HepG2 (cell line): ENCODE data around the gene TXNL4A. TPM values are rescaled to one million over a fixed set of nuclear protein-coding genes. Genes with fewer than 3 reads are reported as not detected.

Experiments used
- ARNT2 ChIP-seq: sonication (generic); formaldehyde crosslinking; IDR thresholded peaks from 2 replicates; pipeline ENCODE4 v1.8.0; 2022; ENCODE audit warnings: mild to moderate bottlenecking, low read depth, missing genetic modification reagents, moderate library complexity
- CENPX ChIP-seq: sonication (generic); formaldehyde crosslinking; IDR thresholded peaks from 2 replicates; pipeline ENCODE4 v1.9.0; 2021; ENCODE audit warnings: mild to moderate bottlenecking, missing genetic modification reagents, moderate library complexity
- CHD2 ChIP-seq: IDR thresholded peaks from 2 replicates; pipeline ENCODE4 v1.6.1; 2011; ENCODE audit warnings: low read depth, low read length, improper control_type of control experiment
- ELF3 ChIP-seq: IDR thresholded peaks from 2 replicates; pipeline ENCODE4 v1.6.1; 2016; ENCODE audit warnings: missing genetic modification reagents, missing compliant biosample characterization
- FOXA3 ChIP-seq: IDR thresholded peaks from 2 replicates; pipeline ENCODE4 v1.6.1; 2016; ENCODE audit warnings: missing genetic modification reagents, missing compliant biosample characterization
- KMT2B ChIP-seq: IDR thresholded peaks from 2 replicates; pipeline ENCODE4 v1.6.1; 2016; ENCODE audit warnings: missing genetic modification reagents, missing compliant biosample characterization
- RXRA ChIP-seq: sonication (generic); formaldehyde crosslinking; IDR thresholded peaks from 2 replicates; pipeline ENCODE4 v1.5.1; 2020; ENCODE audit warnings: missing genetic modification reagents
- TOE1 ChIP-seq: sonication (generic); formaldehyde crosslinking; IDR thresholded peaks from 2 replicates; pipeline ENCODE4 v1.4.0; 2020; ENCODE audit warnings: mild to moderate bottlenecking, missing genetic modification reagents
- ZMAT3 ChIP-seq: sonication (generic); formaldehyde crosslinking; conservative IDR thresholded peaks from 2 replicates; pipeline ENCODE4 v1.7.0; 2021; ENCODE audit warnings: missing genetic modification reagents
- ZNF567 ChIP-seq: sonication (generic); formaldehyde crosslinking; IDR thresholded peaks from 2 replicates; pipeline ENCODE4 v1.8.1; 2023; ENCODE audit warnings: mild to moderate bottlenecking, missing genetic modification reagents, borderline replicate concordance
- ZNF724P ChIP-seq: sonication (generic); formaldehyde crosslinking; IDR thresholded peaks from 2 replicates; pipeline ENCODE4 v1.8.0; 2022; ENCODE audit warnings: missing genetic modification reagents, borderline replicate concordance
- ZNF746 ChIP-seq: sonication (generic); formaldehyde crosslinking; IDR thresholded peaks from 2 replicates; pipeline ENCODE4 v1.8.0; 2022; ENCODE audit warnings: mild to moderate bottlenecking, missing genetic modification reagents
- ZSCAN12 ChIP-seq: sonication (generic); formaldehyde crosslinking; IDR thresholded peaks from 2 replicates; pipeline ENCODE4 v1.9.0; 2021; ENCODE audit warnings: mild to moderate bottlenecking, missing genetic modification reagents
- polyA plus RNA-seq, 8 experiments: library from polyadenylated mRNA; depleted of rRNA in 3 of 8; stranded (reverse) in 7 of 8; unstranded in 1 of 8; fragments of >200 nt; fragmentation: Illumina TruSeq in 4 of 8; extraction: Trizol in 4 of 8; gene quantifications; 2 replicates each; pipeline versions ENCODE4 v1.2.1 to v1.2.3, GENCODE V29; 2011 to 2016; ENCODE audit warnings: low read depth in 4 of 8, missing spikeins in 1 of 8, mixed read lengths in 1 of 8; ENCODE audit not compliant: insufficient read depth in 1 of 8
- total RNA-seq, 5 experiments: library from RNA; depleted of rRNA; stranded (reverse); fragments of >200 nt; fragmentation: Illumina TruSeq; extraction: Trizol; gene quantifications; 2 replicates each; pipeline ENCODE4 v1.2.3, GENCODE V29; 2016; ENCODE audit warnings: low read depth in 1 of 5
- TF ChIP-seq, protein P1 (sequence below): sonication (generic); formaldehyde crosslinking; IDR thresholded peaks from 2 replicates; pipeline ENCODE4 v1.4.0; 2020; ENCODE audit warnings: missing genetic modification reagents, borderline replicate concordance
- TF ChIP-seq, protein P2 (sequence below), 2 experiments: sonication (generic) in 1 of 2; formaldehyde crosslinking in 1 of 2; IDR thresholded peaks; 2 replicates each; pipeline versions ENCODE4 v1.4.0 to v1.6.1; 2018 to 2020; ENCODE audit warnings: missing genetic modification reagents in 2 of 2, borderline replicate concordance in 1 of 2, low read depth in 1 of 2, mild to moderate bottlenecking in 1 of 2, missing biosample characterization in 1 of 2
- TF ChIP-seq, protein P3 (sequence below): sonication (generic); formaldehyde crosslinking; conservative IDR thresholded peaks from 2 replicates; pipeline ENCODE4 v1.4.0; 2020; ENCODE audit warnings: mild to moderate bottlenecking, missing genetic modification reagents, moderate library complexity
- TF ChIP-seq, protein P4 (sequence below): sonication (generic); formaldehyde crosslinking; IDR thresholded peaks from 2 replicates; pipeline ENCODE4 v1.8.0; 2022; ENCODE audit warnings: mild to moderate bottlenecking, missing genetic modification reagents; ENCODE audit not compliant: insufficient replicate concordance
- TF ChIP-seq, protein P5 (sequence below): sonication (generic); formaldehyde crosslinking; IDR thresholded peaks from 2 replicates; pipeline ENCODE4 v1.4.0; 2020; ENCODE audit warnings: missing genetic modification reagents

TXNL4A gene
- total and polyA plus RNA-seq, 2 of the 13 experiments (the other 11 are each of a cell fraction or from before 2014, with no cell fraction given): 172 to 202 TPM

DNA sequence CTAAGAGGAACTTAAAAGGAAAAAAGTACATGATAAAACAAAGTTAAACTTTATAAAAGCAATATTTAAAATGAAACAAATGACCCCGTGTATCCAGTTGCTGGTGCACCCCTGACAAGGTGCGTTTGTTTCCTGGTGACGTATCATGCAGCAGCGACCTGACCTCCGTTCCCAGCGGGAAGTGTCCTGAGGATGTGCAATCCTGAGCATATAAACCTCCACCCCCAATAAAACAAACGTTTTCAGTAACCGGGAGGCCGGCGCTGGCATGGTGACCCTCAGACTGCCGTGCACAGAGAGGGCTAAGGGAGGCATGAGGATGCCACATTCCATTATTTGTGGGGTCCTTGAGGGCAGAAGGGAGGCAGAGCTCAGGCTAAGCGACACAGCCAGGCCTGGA is 51.7 kb downstream of the TXNL4A start (continued):
- TF ChIP-seq, protein P1, sequence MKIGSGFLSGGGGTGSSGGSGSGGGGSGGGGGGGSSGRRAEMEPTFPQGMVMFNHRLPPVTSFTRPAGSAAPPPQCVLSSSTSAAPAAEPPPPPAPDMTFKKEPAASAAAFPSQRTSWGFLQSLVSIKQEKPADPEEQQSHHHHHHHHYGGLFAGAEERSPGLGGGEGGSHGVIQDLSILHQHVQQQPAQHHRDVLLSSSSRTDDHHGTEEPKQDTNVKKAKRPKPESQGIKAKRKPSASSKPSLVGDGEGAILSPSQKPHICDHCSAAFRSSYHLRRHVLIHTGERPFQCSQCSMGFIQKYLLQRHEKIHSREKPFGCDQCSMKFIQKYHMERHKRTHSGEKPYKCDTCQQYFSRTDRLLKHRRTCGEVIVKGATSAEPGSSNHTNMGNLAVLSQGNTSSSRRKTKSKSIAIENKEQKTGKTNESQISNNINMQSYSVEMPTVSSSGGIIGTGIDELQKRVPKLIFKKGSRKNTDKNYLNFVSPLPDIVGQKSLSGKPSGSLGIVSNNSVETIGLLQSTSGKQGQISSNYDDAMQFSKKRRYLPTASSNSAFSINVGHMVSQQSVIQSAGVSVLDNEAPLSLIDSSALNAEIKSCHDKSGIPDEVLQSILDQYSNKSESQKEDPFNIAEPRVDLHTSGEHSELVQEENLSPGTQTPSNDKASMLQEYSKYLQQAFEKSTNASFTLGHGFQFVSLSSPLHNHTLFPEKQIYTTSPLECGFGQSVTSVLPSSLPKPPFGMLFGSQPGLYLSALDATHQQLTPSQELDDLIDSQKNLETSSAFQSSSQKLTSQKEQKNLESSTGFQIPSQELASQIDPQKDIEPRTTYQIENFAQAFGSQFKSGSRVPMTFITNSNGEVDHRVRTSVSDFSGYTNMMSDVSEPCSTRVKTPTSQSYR (CRISPR knock-in tag): peak; percentile 84
- TF ChIP-seq ZNF724P (CRISPR knock-in tag): no peak
- TF ChIP-seq, protein P2, sequence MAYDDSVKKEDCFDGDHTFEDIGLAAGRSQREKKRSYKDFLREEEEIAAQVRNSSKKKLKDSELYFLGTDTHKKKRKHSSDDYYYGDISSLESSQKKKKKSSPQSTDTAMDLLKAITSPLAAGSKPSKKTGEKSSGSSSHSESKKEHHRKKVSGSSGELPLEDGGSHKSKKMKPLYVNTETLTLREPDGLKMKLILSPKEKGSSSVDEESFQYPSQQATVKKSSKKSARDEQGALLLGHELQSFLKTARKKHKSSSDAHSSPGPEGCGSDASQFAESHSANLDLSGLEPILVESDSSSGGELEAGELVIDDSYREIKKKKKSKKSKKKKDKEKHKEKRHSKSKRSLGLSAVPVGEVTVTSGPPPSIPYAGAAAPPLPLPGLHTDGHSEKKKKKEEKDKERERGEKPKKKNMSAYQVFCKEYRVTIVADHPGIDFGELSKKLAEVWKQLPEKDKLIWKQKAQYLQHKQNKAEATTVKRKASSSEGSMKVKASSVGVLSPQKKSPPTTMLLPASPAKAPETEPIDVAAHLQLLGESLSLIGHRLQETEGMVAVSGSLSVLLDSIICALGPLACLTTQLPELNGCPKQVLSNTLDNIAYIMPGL (CRISPR knock-in tag; IDR thresholded peaks at IDR 0.05; ENCODE audit: borderline replicate concordance in 1 of 2, low read depth in 1 of 2): no peak
- TF ChIP-seq, protein P3, sequence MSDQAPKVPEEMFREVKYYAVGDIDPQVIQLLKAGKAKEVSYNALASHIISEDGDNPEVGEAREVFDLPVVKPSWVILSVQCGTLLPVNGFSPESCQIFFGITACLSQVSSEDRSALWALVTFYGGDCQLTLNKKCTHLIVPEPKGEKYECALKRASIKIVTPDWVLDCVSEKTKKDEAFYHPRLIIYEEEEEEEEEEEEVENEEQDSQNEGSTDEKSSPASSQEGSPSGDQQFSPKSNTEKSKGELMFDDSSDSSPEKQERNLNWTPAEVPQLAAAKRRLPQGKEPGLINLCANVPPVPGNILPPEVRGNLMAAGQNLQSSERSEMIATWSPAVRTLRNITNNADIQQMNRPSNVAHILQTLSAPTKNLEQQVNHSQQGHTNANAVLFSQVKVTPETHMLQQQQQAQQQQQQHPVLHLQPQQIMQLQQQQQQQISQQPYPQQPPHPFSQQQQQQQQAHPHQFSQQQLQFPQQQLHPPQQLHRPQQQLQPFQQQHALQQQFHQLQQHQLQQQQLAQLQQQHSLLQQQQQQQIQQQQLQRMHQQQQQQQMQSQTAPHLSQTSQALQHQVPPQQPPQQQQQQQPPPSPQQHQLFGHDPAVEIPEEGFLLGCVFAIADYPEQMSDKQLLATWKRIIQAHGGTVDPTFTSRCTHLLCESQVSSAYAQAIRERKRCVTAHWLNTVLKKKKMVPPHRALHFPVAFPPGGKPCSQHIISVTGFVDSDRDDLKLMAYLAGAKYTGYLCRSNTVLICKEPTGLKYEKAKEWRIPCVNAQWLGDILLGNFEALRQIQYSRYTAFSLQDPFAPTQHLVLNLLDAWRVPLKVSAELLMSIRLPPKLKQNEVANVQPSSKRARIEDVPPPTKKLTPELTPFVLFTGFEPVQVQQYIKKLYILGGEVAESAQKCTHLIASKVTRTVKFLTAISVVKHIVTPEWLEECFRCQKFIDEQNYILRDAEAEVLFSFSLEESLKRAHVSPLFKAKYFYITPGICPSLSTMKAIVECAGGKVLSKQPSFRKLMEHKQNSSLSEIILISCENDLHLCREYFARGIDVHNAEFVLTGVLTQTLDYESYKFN (CRISPR knock-in tag): peak; percentile 60
- TF ChIP-seq FOXA3 (CRISPR knock-in tag): peak; percentile 43; the same call in 1 of the 2 replicates
- TF ChIP-seq, protein P4, sequence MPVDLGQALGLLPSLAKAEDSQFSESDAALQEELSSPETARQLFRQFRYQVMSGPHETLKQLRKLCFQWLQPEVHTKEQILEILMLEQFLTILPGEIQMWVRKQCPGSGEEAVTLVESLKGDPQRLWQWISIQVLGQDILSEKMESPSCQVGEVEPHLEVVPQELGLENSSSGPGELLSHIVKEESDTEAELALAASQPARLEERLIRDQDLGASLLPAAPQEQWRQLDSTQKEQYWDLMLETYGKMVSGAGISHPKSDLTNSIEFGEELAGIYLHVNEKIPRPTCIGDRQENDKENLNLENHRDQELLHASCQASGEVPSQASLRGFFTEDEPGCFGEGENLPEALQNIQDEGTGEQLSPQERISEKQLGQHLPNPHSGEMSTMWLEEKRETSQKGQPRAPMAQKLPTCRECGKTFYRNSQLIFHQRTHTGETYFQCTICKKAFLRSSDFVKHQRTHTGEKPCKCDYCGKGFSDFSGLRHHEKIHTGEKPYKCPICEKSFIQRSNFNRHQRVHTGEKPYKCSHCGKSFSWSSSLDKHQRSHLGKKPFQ: peak; percentile 27
- 0 out of 2 replicates have a peak, but pooled peaks have one; percentile 40 for TF ChIP-seq ARNT2
- TF ChIP-seq CHD2: no peak
- 0 out of 2 replicates have a peak, but pooled peaks have one; percentile 28 for TF ChIP-seq KMT2B
- TF ChIP-seq ZNF567 (CRISPR knock-in tag): no peak
- no peak for TF ChIP-seq ZSCAN12
- peak; percentile 54; the same call in 1 of the 2 replicates for TF ChIP-seq RXRA (CRISPR knock-in tag)
- no peak for TF ChIP-seq TOE1
- TF ChIP-seq ZNF746 (CRISPR knock-in tag): 0 out of 2 replicates have a peak, but pooled peaks have one; percentile 30
- TF ChIP-seq, protein P5, sequence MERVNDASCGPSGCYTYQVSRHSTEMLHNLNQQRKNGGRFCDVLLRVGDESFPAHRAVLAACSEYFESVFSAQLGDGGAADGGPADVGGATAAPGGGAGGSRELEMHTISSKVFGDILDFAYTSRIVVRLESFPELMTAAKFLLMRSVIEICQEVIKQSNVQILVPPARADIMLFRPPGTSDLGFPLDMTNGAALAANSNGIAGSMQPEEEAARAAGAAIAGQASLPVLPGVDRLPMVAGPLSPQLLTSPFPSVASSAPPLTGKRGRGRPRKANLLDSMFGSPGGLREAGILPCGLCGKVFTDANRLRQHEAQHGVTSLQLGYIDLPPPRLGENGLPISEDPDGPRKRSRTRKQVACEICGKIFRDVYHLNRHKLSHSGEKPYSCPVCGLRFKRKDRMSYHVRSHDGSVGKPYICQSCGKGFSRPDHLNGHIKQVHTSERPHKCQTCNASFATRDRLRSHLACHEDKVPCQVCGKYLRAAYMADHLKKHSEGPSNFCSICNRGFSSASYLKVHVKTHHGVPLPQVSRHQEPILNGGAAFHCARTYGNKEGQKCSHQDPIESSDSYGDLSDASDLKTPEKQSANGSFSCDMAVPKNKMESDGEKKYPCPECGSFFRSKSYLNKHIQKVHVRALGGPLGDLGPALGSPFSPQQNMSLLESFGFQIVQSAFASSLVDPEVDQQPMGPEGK (CRISPR knock-in tag): peak; percentile 65
- no peak for TF ChIP-seq CENPX (CRISPR knock-in tag)
- TF ChIP-seq ELF3 (CRISPR knock-in tag): peak; percentile 87
- no peak for TF ChIP-seq ZMAT3 (CRISPR knock-in tag)
